ENCODE measurements around the gene WDR36. TPM values are rescaled to one million over a fixed set of nuclear protein-coding genes. Genes with fewer than 3 reads are reported as not detected.

WDR36 gene
- polyA plus RNA-seq, 2 of the 4 experiments (the other 2 are of a cell fraction) = 15.3 to 38.1 TPM

DNA sequence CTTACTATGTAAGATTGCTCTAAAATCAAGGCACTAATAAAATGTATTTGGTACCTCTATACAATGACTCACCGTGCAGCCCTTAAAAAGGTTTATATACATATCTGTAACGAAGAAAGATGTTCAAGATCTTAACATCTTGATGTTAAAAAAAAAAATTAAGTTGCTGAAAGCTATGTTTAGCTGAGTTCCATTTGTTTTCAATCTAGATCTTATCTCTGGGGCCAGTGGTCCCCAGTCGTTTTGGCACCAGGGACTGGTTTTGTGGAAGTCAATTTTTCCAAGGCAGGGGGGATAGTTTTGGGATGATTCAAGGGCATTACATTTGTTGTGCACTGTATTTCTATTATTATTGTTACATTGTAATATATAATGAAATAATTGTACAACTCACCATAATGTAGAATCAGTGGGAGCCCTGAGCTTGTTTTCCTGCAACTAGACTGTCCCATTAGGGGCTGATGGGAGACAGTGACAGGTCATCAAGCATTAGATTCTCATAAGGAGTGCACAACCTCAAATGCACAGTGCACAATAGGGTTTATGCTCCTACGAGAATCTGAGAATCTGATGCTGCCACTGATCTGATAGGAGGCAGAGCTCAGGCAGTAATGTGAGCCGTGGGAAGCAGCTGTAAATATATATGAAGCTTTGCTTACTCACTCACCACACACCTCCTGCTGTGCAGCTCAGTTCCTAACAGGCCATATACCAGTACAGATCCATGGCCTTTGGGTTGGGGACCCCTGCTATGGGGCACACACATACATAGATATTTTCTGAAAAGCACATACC, 48.2 kb upstream of the WDR36 start:
- H3K4me3 ChIP-seq = no peak overlapping the region
- TF ChIP-seq, protein P1, sequence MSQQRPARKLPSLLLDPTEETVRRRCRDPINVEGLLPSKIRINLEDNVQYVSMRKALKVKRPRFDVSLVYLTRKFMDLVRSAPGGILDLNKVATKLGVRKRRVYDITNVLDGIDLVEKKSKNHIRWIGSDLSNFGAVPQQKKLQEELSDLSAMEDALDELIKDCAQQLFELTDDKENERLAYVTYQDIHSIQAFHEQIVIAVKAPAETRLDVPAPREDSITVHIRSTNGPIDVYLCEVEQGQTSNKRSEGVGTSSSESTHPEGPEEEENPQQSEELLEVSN (IDR thresholded peaks at IDR 0.05; ENCODE audit: borderline replicate concordance, low read depth) = no peak
- no peak for TF ChIP-seq HEYL (CRISPR knock-in tag; IDR thresholded peaks at IDR 0.05)
- TF ChIP-seq, protein P2, sequence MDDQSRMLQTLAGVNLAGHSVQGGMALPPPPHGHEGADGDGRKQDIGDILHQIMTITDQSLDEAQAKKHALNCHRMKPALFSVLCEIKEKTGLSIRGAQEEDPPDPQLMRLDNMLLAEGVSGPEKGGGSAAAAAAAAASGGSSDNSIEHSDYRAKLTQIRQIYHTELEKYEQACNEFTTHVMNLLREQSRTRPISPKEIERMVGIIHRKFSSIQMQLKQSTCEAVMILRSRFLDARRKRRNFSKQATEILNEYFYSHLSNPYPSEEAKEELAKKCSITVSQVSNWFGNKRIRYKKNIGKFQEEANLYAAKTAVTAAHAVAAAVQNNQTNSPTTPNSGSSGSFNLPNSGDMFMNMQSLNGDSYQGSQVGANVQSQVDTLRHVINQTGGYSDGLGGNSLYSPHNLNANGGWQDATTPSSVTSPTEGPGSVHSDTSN (IDR thresholded peaks at IDR 0.05) = no peak
- TF ChIP-seq HOXB13 (CRISPR knock-in tag; IDR thresholded peaks at IDR 0.05; ENCODE audit: low read depth) = no peak
- no peak for TF ChIP-seq GATA3 (IDR thresholded peaks at IDR 0.05; ENCODE audit: borderline replicate concordance)
- no peak for TF ChIP-seq ZFP36 (IDR thresholded peaks at IDR 0.05; ENCODE audit: borderline replicate concordance, partially characterized antibody)
- no peak for TF ChIP-seq RAD21 (conservative IDR thresholded peaks at IDR 0.05 in 1 of 2, IDR thresholded peaks at IDR 0.05 in 1 of 2)
- TF ChIP-seq PHF8 (IDR thresholded peaks at IDR 0.05; ENCODE audit: borderline replicate concordance, low read depth) = no peak
- TF ChIP-seq CEBPB (IDR thresholded peaks at IDR 0.05) = no peak
- TF ChIP-seq RNF2 (IDR thresholded peaks at IDR 0.05; ENCODE audit: borderline replicate concordance, low read depth) = no peak
- no peak for TF ChIP-seq JUN (IDR thresholded peaks at IDR 0.05)
- no peak for TF ChIP-seq SREBF2 (IDR thresholded peaks at IDR 0.05)
- H3K4me1 ChIP-seq = no peaks in the 10 kb centered on the region
- ChIA-PET CTCF (no interaction called here), POLR2A (no interaction called here)
- H3K9me3 ChIP-seq = no peaks in the 10 kb centered on the region
- ATAC-seq (no peak), FAIRE-seq (no peak), DNase-seq (ENCODE audit: low read depth in 1 of 2, low spot score in 1 of 2) (no peak)
- no peak overlapping the region for H3K4me2 ChIP-seq
- no peak overlapping the region for H3K27ac ChIP-seq
- 4% methylated on average over 5 of the region's 5 CpGs for WGBS (ENCODE audit: missing lambda C conversion rate)

DNA sequence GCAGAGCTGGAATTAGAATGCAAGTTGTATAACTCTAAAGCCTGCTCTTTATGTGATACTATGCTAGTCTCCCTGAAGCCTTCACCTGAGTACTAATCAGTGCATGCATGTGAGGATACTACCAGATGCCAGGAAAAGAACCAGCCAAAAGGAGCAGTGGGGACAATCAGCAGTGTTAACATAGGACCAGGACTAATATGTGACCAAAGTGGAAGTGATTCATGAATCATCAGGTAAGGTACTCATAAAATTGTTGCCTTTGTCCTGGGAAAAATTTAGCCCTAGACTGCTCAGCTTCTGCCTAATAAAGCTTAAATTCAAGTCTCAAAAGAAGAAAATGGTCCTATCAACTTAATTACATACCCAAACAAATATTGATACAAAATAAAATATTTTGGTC, 34.1 kb upstream of the WDR36 start:
- Histone ChIP-seq H3K4me3 (no peak overlapping the region), H3K4me1 (no peaks in the 10 kb centered on the region), H3K27ac (no peak overlapping the region), H3K9me3 (no peaks in the 10 kb centered on the region), H3K4me2 (no peak overlapping the region)
- ChIA-PET POLR2A (no interaction called here), CTCF (no interaction called here)
- DNase-seq (ENCODE audit: low read depth in 1 of 2, low spot score in 1 of 2) (no peak), ATAC-seq (no peak), FAIRE-seq (no peak)
- no peak for TF ChIP-seq RARB (CRISPR knock-in tag; IDR thresholded peaks at IDR 0.05)
- no peak for TF ChIP-seq CHD4 (IDR thresholded peaks at IDR 0.05; ENCODE audit: borderline replicate concordance)
- TF ChIP-seq KDM1A (IDR thresholded peaks at IDR 0.05; ENCODE audit: low read depth) = no peak
- TF ChIP-seq, protein P1 (IDR thresholded peaks at IDR 0.05; ENCODE audit: borderline replicate concordance, low read depth) = no peak

DNA sequence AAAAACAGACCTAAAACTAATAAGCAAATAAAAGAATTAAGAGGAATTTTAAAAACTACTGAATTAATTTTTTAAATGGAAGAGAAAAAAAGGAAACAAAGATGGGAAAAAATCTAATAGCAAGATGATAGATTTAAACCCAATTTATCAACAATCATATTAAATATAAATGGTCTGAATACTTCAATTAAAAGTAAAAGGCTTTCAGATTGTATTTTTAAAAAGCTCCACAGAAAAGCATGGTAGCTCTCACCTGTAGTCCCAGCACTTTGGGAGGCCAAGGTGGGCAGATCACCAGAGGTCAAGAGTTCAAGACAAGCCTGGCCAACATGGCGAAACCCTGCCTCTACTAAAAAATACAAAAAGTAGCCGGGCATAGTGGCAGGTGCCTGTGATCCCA, 32.0 kb upstream of the WDR36 start:
- DNase-seq (ENCODE audit: low read depth in 1 of 2, low spot score in 1 of 2) = no peak
- H3K4me2 ChIP-seq = no peak overlapping the region
- H3K4me1 ChIP-seq = no peaks in the 10 kb centered on the region
- TF ChIP-seq FOSL2 (IDR thresholded peaks at IDR 0.05) (no peak), FOSL2 (CRISPR knock-in tag; IDR thresholded peaks at IDR 0.05) (no peak)
- no peaks in the 10 kb centered on the region for H3K9me3 ChIP-seq
- no peak for FAIRE-seq
- WGBS (ENCODE audit: missing lambda C conversion rate) = 23% methylated on average over 2 of the region's 2 CpGs
- no peak overlapping the region for H3K27ac ChIP-seq
- ATAC-seq = no peak
- CTCF ChIA-PET = no interaction called here
- H3K4me3 ChIP-seq = no peak overlapping the region
- POLR2A ChIA-PET = no interaction called here

DNA sequence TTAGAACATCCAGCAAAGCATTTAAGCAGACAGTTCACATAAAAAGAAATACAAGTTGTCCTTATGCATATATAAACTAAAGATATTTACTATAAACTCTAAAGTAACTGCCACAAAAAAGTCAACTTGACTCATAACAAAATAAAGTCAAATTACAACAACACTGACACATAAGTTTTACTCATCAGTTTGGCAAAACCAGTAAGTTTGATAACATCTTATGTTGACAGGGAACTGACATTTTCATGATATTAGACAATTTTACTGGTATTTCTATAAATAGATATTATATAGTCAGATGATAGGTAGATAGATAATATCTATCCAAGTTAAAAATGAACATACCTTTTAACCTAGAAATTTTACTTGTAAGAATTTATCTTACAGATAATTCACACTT, 30.5 kb upstream of the WDR36 start:
- FAIRE-seq (no peak), DNase-seq (ENCODE audit: low read depth in 1 of 2, low spot score in 1 of 2) (no peak)
- POLR2A ChIA-PET = no interaction called here

More for the DNA sequence above, 30.5 kb upstream of the WDR36 start:
- H3K9me3 ChIP-seq = no peaks in the 10 kb centered on the region
- CTCF ChIA-PET = no interaction called here
- TF ChIP-seq ZFP36 (IDR thresholded peaks at IDR 0.05; ENCODE audit: borderline replicate concordance, partially characterized antibody) = no peak
- TF ChIP-seq, protein P3, sequence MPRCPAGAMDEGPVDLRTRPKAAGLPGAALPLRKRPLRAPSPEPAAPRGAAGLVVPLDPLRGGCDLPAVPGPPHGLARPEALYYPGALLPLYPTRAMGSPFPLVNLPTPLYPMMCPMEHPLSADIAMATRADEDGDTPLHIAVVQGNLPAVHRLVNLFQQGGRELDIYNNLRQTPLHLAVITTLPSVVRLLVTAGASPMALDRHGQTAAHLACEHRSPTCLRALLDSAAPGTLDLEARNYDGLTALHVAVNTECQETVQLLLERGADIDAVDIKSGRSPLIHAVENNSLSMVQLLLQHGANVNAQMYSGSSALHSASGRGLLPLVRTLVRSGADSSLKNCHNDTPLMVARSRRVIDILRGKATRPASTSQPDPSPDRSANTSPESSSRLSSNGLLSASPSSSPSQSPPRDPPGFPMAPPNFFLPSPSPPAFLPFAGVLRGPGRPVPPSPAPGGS (IDR thresholded peaks at IDR 0.05) = no peak
- TF ChIP-seq, protein P1 (IDR thresholded peaks at IDR 0.05; ENCODE audit: borderline replicate concordance, low read depth) = no peak
- TF ChIP-seq SMC3 (IDR thresholded peaks at IDR 0.05) = no peak
- TF ChIP-seq RCOR1 (IDR thresholded peaks at IDR 0.05; ENCODE audit: low read depth, low read length) = no peak
- TF ChIP-seq EP300 (IDR thresholded peaks at IDR 0.05) = no peak
- TF ChIP-seq CBX2 (IDR thresholded peaks at IDR 0.05; ENCODE audit: borderline replicate concordance, low read depth) = no peak
- no peak overlapping the region for H3K4me2 ChIP-seq
- no peaks in the 10 kb centered on the region for H3K4me1 ChIP-seq
- no peak overlapping the region for H3K4me3 ChIP-seq
- no peak overlapping the region for H3K27ac ChIP-seq
- ATAC-seq = no peak
